HFFc6 (cell line): ENCODE results near the gene APOBEC3F. TPM values are rescaled to one million over a fixed set of nuclear protein-coding genes. Genes with fewer than 3 reads are reported as not detected.

ENCODE experiments used
- DNase-seq: peaks from one replicate; pipeline ENCODE4 v3.0.0-alpha.2; 2018
- H3K27ac Mint-ChIP-seq: 2 replicates; pipeline ENCODE4 v1.8.0; 2020; ENCODE audit warnings: mild to moderate bottlenecking, mixed read lengths
- H3K27me3 Mint-ChIP-seq: 2 replicates; pipeline ENCODE4 v1.8.0; 2021; ENCODE audit warnings: mild to moderate bottlenecking, moderate library complexity, mixed read lengths; ENCODE audit not compliant: insufficient read depth
- H3K36me3 Mint-ChIP-seq: 2 replicates; pipeline ENCODE4 v1.8.0; 2021; ENCODE audit warnings: low read depth, mixed read lengths
- H3K4me1 Mint-ChIP-seq: 2 replicates; pipeline ENCODE4 v1.8.0; 2020; ENCODE audit warnings: low read depth, mixed read lengths
- H3K4me3 Mint-ChIP-seq: 2 replicates; pipeline ENCODE4 v1.8.0; 2020; ENCODE audit warnings: mild to moderate bottlenecking, moderate library complexity, mixed read lengths
- H3K9me3 Mint-ChIP-seq: 2 replicates; pipeline ENCODE4 v1.8.0; 2020; ENCODE audit warnings: mild to moderate bottlenecking, mixed read lengths
- total RNA-seq, 6 experiments: library from RNA; stranded (reverse); fragmentation: NEBNext Ultra II Directional; extraction: Animal tissue kit (Norgen Biotek cat#: 25700); gene quantifications; 2 replicates in 1 of 6; 3 replicates in 5 of 6; pipeline ENCODE4 v1.2.3, GENCODE V29; 2021
- TF ChIP-seq, protein P1 (sequence below): fragments of 200-600 bp; sonication (generic); IDR thresholded peaks from 2 replicates; pipeline ENCODE4 v1.5.0; 2021; ENCODE audit warnings: antibody characterized with exemption, mild to moderate bottlenecking

The APOBEC3F gene
- total RNA-seq, 6 experiments from 2014 or later = 6.5 to 12.1 (median 9.0) TPM

DNA sequence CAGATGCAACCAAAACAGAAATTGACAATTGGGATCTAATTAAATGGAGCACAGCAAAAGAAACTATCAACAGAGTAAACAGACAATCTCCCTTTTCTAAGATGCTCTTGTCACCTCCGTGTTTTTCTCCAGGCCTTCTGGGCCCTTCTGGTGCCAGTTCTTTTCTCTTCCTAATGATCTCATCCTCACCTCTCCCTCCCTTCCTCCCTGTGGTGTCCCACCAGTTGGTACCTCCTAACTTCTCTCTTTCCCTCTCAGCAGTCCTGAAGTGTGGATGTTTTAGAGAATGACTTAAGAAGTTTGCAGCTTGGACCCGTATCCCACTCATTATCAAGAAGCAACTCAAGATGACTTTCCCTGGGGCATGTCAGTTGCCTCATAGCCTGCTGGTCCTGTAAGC lies 62.8 kb downstream of the APOBEC3F start:
- no peak overlapping the region for H3K27ac Mint-ChIP-seq
- TF ChIP-seq, protein P1, sequence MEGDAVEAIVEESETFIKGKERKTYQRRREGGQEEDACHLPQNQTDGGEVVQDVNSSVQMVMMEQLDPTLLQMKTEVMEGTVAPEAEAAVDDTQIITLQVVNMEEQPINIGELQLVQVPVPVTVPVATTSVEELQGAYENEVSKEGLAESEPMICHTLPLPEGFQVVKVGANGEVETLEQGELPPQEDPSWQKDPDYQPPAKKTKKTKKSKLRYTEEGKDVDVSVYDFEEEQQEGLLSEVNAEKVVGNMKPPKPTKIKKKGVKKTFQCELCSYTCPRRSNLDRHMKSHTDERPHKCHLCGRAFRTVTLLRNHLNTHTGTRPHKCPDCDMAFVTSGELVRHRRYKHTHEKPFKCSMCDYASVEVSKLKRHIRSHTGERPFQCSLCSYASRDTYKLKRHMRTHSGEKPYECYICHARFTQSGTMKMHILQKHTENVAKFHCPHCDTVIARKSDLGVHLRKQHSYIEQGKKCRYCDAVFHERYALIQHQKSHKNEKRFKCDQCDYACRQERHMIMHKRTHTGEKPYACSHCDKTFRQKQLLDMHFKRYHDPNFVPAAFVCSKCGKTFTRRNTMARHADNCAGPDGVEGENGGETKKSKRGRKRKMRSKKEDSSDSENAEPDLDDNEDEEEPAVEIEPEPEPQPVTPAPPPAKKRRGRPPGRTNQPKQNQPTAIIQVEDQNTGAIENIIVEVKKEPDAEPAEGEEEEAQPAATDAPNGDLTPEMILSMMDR = no peak
- DNase-seq = no peak
- peaks cover 40% of the 10 kb centered on the region for H3K27me3 Mint-ChIP-seq
- no peaks in the 10 kb centered on the region for H3K9me3 Mint-ChIP-seq
- no peaks in the 10 kb centered on the region for H3K36me3 Mint-ChIP-seq
- no peaks in the 10 kb centered on the region for H3K4me1 Mint-ChIP-seq
- no peak overlapping the region for H3K4me3 Mint-ChIP-seq

Other genes starting within 250 kb of the APOBEC3F start
- 10 to 100 TPM in 2 of 6 experiments, 1 to 10 TPM in 4; 8.6 to 11.5 (median 9.8) TPM for gene DNAL4, start 246.7 kb upstream of the APOBEC3F start, total RNA-seq
- gene NPTXR, start 196.8 kb upstream of the APOBEC3F start, total RNA-seq = 1 to 10 TPM; 1.4 to 5.4 (median 1.6) TPM
- 10 to 100 TPM; 72.0 to 91.5 (median 75.3) TPM for gene CBX6, start 168.6 kb upstream of the APOBEC3F start, total RNA-seq
- not detected for gene APOBEC3A, start 83.3 kb upstream of the APOBEC3F start, total RNA-seq
- 10 to 100 TPM; 14.9 to 44.2 (median 39.4) TPM for gene APOBEC3B, start 58.5 kb upstream of the APOBEC3F start, total RNA-seq
- 10 to 100 TPM; 43.9 to 93.9 (median 83.5) TPM for gene APOBEC3C, start 26.6 kb upstream of the APOBEC3F start, total RNA-seq
- under 1 TPM; 0.51 to 0.83 (median 0.58) TPM for gene APOBEC3D, start 19.7 kb upstream of the APOBEC3F start, total RNA-seq
- gene APOBEC3G, start 36.4 kb downstream of the APOBEC3F start, total RNA-seq = 1 to 10 TPM; 1.9 to 7.0 (median 5.9) TPM
- under 1 TPM in 2 of 6 experiments, not detected in 4; 0.33 to 0.37 TPM for gene APOBEC3H, start 56.4 kb downstream of the APOBEC3F start, total RNA-seq
- gene CBX7, start 111.8 kb downstream of the APOBEC3F start, total RNA-seq = 1 to 10 TPM; 6.2 to 7.2 (median 6.8) TPM
- gene PDGFB, start 204.1 kb downstream of the APOBEC3F start, total RNA-seq = not detected